NCI-H2171 treated with DMSO at 0.1 percent for 48 hours (cell line): ENCODE results near the gene SUPT20HL2.
A peak's percentile ranks its signal among the peaks of the same experiment; 100 is the strongest.
"Not testable (repeated sequence)": the region's sequence is repeated elsewhere in the genome, so short reads cannot be mapped to it uniquely, and the experiment has no call there.

Experiments
- DNase-seq: peaks from one replicate; lab custom pipeline; 2025; lab: John Stamatoyannopoulos, UW

The SUPT20HL2 gene

DNA sequence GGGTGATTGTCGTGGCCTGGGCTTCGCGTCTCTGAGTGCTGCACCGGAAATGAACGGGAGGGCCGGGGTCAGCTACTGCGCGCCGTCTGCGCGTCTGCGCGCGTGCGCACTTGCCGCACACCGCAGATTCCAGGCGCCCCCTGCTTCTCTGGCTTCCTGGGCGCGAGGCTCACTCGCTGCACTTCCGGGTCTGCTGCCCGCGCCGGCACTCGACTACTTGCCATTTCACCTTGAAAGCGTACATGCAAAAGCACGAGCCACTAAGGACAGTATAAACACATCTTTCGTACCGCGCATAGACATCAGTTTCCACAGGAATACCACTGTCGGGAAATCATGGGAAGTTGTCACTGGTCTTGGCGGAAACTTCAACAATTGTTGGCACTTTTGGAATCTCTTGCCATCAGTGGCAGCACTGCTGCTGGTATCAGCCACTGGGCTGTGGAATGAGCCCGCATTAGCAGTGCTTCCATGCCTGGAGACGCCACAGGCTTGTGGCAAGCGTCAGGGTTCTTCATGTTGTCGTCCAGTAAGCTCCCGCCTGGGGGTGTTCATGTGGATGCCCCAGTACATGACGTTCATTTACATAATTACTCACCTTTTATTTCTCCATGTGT lies at the start of gene SUPT20HL2:
TSS of gene SUPT20HL2 (minus strand) at position 51 of the 617 bp plus-strand sequence. CDS start 754 bp downstream, outside the sequence.
- no peak for DNase-seq

DNA sequence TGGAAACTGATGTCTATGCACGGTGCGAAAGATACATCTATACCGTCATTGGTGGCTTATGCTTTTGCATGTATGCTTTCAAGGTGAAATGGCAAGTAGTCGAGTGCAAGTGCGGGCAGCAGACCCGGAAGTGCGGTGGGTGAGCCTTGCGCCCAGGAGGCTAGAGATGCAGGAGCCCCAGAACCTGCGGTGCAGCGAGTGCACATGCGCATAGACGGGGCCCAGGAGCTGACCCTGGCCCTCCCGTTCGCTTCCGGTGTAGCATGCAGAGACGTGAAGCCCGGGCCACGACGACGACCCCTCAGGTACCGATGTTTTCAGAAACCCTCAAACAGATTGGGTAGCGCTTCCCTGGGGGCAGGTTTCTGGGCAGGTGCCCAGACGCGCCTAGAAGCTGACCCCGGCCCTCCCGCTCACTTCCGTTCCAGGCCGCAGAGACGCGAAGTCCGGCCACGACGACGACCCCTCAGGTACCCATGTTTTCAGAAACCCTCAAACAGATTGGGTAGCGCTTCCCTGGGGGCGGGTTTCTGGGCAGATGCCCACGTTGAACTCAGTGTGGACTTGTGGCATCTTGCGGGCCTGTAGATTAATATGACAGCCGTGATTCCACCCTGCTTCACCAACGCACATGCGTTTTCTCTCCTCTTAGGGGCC lies 48.3 kb upstream of the SUPT20HL2 start:
- not testable (repeated sequence) for DNase-seq

DNA sequence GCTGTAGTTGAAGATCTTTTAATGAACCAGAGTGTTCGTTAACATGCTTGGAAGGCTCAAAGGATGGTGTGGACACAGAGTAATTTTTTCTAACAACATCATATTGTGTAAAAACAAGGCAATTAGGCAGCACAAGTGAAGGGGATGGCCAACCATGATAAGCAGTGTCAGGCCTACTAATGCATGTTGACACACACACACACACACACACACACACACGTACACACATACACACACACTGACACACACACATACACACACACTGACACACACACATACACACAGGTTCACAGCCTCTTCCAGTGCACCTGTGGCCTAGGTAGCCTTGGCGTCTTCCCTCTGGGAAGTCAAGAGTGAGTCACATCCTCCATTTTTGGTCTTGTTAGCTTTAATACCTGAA lies 46.4 kb upstream of the SUPT20HL2 start, which contains the start of gene SUPT20HL1:
TSS of gene SUPT20HL1 (plus strand) at position 368 of the 400 bp plus-strand sequence. CDS start 2,122 bp downstream, outside the sequence.
- no peak for DNase-seq

DNA sequence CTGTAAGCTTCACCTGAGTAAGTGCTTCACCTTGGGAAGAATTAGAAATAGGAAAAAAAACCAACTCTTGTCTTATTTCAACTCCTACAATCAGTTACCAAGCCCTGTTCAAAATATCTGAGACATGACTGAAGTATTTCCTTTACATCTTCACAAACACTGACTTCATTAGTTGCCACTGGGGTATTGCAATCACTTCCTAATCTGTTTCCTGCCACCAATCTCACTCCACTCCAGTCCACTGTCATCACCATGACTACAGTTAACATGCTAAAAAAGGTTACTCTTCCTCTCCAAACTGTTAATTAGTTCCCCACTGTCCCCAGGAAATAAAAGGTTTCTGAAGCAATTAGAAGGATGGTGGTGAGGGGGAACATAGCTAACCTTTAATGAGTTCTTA lies 43.2 kb upstream of the SUPT20HL2 start:
- DNase-seq = no peak

DNA sequence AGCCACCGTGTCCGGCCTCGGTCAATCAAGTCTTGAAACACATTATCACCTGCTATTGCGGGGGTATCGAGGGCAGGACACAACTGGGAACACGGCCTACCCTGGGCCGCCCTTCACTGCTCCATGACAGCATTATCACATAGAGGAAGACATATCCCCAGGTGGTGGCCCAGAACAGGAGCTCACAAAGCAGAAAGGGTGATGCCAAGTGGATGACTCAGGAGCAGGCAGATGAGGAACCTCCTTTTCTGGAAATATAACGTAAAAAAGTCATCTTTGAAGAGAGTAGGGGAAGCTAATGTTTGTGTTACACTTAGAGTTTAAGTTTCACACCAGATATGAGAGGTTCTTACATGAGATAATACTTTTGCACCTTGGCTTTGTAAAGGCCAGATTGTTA lies 41.2 kb upstream of the SUPT20HL2 start:
- DNase-seq = no peak

DNA sequence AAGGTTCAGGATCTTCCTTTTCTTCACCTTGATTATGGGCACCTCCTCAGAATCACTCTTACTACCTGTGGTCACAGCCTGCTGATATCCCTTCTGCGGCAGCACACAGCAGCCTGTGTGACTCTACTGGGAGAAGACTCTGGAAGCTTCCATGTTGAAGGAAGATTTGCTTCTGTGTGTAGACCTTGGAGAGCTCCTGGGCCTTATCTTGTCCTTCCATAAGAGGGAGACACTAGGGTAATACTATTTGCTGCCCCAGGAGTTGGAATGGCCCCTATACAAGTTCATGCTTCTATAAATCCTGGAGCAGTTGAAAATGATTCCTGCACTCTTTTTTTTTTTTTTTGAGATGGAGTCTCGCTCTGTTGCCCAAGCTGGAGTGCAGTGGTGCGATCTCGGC lies 36.3 kb upstream of the SUPT20HL2 start:
- no peak for DNase-seq

DNA sequence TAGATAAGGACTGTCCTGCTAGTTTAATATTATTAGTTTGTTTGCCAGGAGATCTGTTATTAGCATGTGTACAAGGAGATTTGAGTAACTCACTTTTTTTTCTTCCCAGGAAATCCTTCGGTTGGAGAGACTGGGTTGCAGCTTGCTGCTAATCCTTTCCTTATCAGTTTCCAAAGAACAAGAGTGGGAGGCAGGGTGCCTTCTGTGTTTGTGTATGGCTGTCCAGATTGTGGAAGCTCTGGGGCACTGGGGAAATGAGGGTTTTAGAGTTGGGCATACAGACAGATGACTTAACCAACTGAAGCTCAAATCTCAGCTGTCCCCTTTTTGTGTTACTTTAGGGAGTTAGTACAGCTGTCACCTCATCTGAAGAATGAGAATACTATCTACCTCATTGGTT lies 34.0 kb upstream of the SUPT20HL2 start:
- DNase-seq = peak; percentile 1

DNA sequence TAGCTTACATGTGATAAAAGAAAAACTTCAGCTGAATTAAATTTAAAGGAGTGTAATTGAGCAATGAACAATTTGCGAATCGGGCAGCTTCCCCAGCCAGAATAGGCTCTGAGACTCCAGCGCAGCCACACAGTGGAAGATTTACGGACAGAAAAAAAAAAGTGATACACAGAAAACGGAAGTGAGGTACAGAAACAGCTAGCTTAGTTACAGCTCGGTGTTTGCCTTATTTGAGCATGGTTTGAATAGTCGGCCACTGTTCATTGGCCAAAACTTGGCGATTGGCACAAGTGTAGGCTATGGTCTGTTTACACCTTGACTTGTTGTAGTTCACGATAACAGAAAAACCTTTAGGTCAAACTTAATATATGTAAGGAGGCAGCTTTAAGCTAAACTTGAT lies 29.9 kb upstream of the SUPT20HL2 start:
- no peak for DNase-seq

DNA sequence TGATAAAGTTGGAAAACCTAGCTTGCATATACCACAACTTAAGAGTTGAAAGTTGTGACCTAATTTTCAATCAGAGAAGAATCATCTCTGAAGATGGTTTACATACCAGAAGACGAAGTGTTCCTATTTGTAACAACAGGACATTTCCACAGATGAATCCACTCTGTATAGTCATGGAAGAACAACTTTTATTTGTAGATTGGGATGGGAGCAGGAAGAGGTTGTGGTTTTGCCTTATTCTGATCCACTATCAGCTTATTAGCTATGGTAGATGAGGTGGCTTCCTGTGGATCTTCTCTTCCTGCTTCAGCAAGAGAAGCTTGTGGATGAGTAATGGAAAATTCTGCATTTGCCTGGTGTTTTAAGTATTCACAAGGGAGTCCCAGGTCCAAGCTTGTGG lies 27.9 kb upstream of the SUPT20HL2 start:
- DNase-seq = no peak

DNA sequence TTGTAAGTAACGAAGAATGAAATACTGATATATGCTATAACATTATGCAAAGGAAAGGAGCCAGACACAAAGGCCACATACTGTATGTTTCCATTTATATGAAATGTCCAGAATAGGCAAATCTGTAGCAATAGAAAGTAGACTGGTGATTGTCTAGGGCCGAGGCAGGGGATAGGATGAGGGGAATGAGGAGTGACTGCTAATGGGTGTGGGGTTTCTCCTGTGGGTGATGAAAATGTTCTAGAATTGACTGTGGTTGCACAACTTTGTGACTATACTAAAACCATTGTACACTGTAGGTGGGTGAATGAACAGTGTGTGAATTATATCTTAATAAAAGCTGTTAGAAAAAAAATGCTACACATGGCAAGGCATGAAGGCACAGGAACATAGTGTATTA lies 26.6 kb upstream of the SUPT20HL2 start:
- DNase-seq = no peak

DNA sequence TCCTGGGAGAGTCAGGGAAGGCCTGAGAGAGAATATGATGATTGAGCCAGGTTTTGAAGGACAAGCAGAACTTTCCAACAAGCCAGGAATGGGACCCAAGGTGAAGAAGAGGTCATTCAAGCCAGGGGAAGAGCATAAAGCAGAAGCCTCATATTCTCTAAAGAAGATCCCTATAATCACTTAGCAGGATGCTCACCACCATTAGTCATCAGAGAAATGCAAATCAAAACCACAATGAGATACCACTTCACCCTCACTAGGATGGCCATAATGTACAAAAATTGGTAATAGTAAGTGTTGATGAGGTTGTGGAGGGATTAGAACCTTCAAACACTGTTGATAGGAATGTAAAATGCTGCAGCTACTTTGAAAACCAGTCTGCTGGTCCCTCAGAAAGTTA lies 26.0 kb upstream of the SUPT20HL2 start:
- no peak for DNase-seq

DNA sequence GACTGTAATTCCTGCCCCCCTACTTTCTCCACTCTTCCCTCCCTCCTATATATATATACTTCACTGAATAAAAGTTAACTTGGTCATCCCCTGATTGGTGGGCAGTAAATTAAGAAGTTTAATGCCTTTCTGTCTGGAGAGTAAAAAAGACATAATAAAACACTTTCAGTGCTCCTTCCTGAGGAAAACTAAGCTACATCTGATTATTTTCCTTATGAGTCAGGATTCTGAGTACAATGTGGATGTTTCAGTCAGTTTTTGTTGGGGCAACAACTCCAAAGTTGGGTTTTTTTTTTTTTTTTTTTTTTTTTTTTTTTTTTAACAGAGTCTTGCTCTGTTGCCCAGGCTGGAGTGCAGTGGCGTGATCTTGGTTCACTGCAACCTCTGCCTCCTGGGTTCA lies 22.0 kb upstream of the SUPT20HL2 start:
- no peak for DNase-seq

DNA sequence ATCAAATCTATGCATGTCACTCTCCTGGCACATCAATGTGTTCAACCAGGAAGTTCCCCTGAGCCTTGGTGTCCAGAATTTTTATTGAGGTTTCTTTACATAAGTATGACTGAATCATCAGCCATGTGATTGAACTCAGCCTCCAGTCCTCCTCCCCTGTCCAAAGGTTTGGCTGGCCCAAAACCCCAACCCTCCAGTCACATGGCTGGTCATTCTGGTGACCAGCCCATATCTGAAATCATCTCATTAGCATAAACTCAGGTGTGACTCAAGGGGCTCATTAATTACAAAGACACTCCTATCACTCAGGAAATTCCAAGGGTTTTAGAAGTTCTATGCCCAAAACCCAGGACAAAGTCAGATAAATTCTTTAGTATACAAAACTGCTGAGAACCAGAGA lies 20.6 kb upstream of the SUPT20HL2 start:
- DNase-seq = no peak

DNA sequence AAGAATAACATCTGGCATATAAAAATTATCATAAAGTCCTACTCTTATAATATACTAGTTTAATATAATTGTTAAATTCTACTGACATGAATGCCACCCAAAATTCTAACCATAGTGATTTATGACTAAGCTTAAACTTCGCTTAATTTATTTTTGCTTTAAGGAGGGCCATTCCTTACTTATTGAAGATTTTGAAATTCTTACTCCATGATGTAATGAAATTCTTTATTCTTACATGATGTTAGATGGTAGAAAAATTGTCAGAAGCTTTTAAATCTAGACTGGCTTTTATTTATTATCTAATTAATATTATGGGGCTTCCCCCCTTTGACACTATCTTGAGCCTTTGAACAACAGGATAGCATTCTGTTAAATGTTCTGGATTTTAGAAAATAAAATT lies 19.5 kb upstream of the SUPT20HL2 start:
- DNase-seq = no peak

DNA sequence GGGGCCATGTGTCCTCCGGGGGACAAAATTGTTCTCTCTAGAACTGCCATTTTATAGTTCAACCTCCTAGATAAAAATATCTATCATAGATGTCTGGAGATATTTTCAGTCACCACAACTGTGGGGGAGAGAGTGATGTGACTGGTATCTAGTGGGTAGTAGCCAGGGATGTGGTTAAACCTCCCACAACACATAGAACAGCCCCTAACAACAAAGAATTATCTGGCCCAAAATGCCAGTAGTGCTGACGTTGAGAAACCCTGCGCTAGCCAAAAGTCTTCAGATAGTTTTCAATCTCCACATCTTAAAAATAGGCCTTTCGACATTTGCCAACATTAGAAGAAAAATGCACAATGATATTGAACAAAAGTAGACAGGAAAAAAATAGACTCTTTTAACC lies 19.0 kb upstream of the SUPT20HL2 start:
- DNase-seq = no peak

DNA sequence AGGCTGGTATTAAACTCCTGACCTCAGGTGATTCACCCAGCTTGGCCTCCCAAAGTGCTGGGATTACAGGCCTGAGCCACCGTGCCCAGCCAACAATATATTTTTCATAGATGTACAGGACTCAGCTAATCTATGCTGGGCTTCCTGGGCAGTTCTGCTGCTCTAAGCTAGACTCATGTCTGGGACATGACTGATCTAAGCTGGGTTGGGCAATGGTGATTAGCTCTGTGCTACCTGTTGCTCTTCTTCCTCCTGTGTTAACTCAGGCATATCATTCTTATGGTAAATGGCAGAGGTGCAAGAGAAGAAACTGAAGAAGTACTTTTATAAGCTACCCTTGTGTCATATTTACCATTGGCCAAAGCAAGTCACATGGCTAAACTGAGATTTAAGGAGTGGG lies 11.4 kb upstream of the SUPT20HL2 start:
- no peak for DNase-seq

DNA sequence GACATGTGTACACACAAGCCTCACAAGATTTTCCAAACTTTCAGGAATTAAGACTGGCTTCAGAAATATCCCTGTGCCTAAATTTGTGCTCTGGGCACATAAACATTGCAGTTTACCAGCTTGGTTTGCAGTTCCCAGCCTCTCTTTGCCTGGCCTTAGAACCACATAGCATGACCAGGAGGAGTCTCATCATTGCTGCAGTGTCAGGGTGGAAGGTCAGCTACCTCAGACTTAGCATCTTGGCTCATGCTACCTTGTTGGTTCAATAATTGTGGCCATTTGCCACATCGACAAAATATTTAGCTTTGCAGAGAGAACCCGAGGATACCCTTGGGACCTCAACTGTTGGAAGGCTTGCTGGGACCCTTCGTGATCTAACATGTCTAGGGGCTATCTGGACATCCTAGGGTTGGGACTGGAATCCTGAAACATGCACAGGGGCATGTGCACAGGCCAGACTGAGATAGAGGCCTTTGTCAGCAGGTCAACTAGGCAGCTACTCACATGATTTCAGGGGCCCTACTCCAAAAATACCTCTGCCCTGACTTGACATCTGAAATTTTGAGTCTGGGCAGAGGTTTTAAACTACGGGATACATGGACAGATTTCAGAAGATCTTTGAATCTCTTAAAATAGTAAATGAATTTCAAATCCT lies 8.0 kb upstream of the SUPT20HL2 start:
- no peak for DNase-seq

DNA sequence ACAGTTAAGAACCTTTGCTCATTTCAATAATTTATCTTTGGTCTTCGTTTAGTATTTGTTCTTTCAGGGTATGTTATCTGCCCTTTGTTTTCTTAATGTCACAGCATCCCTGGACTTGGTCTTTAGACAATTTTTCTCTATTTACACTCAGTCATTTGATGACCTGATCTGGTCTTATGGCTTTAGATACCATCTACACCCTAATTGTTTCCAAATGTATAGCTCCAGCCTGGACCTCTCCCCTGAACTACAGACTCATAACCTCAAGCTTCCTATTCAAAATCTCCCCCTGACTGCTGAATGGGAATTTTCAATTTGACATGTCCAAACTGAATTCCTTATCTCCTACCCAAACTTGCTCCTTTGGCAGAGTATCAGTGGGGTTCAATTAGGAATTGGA lies 3.7 kb upstream of the SUPT20HL2 start:
- DNase-seq = no peak

DNA sequence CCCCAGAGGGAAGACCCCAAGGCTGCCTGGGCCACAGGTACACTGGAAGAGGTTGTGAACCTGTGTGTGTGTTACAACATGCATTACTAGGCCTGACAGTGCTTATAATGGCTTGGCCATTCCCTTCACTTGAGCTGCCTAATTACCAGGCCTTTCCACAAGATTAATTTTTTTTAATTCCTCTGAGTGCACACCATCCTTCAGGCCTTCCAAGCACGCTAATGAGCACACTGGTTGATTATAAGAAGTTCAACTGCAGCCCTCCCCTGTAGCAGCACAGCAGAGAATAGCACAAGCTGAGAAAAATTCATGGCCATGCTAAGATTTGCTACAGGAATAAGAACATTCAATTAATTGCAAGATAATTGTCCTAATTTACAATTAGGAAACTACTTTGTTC lies 2.2 kb upstream of the SUPT20HL2 start:
- DNase-seq = no peak

DNA sequence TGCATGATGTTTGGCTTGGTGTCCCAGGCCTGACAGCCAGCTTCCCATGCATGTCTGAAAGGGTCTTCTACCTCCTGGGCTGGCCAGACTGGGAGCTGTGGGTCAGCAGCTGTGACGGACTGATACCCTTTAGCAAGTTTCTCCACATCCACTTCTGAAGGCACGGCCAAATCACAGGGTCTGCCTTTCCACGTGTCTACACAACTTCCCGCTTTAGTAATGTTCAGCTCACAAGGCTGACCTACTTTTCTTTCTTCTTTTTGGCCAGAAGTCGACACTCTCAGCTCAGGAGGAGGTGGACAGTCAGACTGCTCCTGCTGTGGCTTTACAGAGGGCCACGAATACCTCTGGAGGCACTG lies 1.6 kb downstream of the SUPT20HL2 start:
- DNase-seq = not testable (repeated sequence)

DNA sequence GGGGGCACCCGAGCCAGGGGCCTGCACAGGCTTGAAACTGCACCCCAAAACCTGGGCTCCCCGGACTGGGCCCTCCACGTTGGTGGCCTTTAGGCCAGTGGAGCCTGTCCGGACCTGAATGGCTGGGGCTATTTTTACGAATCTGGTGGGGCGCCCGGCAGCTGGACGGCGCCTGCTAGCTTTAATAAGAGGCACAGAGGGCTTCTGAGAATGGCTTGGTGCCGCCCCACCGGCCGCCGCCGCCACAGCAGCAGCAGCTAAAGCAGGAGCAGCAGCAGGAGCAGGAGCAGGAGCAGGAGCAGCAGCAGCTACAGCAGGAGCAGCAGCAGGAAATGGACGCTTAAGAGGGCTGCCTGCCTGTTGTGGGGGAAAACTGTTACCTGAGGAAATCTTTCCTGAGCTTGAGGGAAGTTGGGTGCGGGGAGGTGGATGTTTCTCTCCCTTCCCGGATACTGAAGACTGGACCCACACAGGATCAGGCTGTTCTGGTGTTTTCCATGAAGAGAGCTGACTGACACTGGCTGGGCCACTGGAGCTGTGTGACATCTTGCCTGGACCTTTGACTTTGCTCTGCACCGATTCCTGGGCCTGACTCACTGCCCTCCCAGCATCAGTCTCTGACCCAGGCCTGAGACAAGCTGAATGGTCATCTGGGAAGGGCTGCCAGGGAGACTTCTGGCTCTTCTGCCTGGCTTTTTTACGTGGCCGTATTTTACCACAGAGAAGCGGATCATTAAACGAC lies 2.2 kb downstream of the SUPT20HL2 start:
- not testable (repeated sequence) for DNase-seq

DNA sequence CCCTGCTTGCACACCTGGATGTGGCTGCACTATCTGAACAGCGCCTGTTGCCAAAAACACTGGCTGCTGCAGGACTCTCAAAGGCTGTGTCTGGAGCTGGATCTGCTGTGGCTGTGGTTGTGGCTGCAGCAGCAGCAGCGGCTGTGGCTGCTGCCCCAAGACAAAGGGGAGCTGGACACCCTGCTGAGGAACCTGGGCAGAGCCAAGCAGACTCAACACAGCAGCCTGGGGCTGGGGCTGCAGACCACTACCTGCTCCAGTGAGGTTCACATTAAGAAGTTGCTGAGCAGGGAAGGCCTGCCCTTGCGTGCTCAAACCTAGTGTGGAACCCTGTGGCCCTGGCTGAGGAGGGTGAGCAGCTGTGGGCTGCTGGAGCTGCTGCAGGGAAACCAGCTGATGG lies 3.0 kb downstream of the SUPT20HL2 start:
- not testable (repeated sequence) for DNase-seq
